Measurements from ENCODE around the gene LRRC7.

- TF ChIP-seq CTCF (IDR thresholded peaks at IDR 0.05) (no peak), POLR2A (IDR thresholded peaks at IDR 0.05) (no peak)
Measured at GRCh38 chr1:70057500-70057899, 489.8 kb downstream of the LRRC7 start.
